ENCODE measurements around the gene CYTH3.
"Not testable (repeated sequence)": the region's sequence is repeated elsewhere in the genome, so short reads cannot be mapped to it uniquely, and the experiment has no call there.

CYTH3 gene

GRCh38 chr7:6229284-6229683, 43.1 kb downstream of the CYTH3 start:
- DNase-seq (ENCODE audit: low read depth in 2 of 2): not testable (repeated sequence)

DNA sequence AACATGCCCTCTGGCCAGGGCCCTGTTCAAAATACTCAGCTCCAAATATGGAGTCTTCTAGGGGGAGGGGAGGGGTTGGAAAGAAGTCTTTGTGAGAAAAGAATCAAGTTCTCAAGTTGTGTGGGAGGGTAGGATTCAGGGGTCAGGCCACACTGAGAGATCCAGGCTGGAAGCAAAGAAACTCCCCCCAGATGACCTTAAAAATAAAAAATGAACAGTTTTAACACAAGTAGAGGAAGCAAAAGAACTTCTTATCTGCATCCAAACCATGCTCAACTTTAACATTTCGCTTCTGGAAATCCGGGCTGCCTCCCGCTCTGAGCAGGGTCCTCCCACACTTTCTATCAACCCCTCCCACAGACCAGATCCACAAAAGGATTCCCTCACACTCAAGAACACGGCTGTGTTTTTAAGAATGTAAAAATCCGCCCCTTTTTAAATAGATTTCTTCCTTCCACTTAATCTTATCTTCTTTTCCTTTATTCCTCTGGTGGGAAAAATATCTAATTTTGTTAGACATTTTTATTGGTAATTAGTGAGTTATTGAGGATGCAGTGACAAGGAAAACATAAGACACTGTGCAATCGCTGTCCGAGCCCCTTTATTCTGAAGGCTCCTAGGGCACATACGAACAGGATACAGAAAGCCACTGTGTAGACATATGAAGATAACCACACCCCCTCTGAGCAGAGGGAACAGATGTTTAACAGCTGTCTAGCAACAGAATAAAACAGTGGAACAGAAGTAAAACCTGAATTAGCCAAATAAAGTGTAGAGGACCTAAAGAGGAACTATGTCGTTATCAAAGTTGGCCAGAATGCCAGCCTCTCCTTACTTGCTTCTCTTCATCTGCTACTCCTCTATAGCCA, 43.8 kb downstream of the CYTH3 start:
- no peak for DNase-seq (ENCODE audit: low read depth in 2 of 2)

GRCh38 chr7:6227294-6227846, 45.1 kb downstream of the CYTH3 start:
- no peak for DNase-seq (ENCODE audit: low read depth in 2 of 2)

- no peak for DNase-seq (ENCODE audit: low read depth in 2 of 2)
Observed at GRCh38 chr7:6226194-6226799, 46.1 kb downstream of the CYTH3 start.

DNA sequence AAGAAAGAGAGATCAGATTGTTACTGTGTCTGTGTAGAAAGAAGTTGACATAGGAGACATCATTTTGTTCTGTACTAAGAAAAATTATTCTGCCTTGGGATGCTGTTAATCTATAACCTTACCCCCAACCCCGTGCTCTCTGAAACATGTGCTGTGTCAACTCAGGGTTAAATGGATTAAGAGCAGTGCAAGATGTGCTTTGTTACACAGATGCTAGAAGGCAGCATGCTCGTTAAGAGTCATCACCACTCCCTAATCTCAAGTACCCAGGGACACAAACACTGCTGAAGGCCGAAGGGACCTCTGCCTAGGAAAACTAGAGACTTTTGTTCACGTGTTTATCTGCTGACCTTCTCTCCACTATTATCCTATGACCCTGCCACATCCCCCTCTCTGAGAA, 49.0 kb downstream of the CYTH3 start:
- DNase-seq (ENCODE audit: low read depth in 2 of 2): not testable (repeated sequence)

- not testable (repeated sequence) for DNase-seq (ENCODE audit: low read depth in 2 of 2)
Observed at GRCh38 chr7:6223010-6223409, 49.4 kb downstream of the CYTH3 start.

- peak in 1 of 2 donors; percentile 19 for DNase-seq (ENCODE audit: low read depth in 2 of 2)
Observed at GRCh38 chr7:6221340-6222319, 50.8 kb downstream of the CYTH3 start.

- DNase-seq (ENCODE audit: low read depth in 2 of 2): no peak
Observed at GRCh38 chr7:6218329-6218728, 54.1 kb downstream of the CYTH3 start.

DNA sequence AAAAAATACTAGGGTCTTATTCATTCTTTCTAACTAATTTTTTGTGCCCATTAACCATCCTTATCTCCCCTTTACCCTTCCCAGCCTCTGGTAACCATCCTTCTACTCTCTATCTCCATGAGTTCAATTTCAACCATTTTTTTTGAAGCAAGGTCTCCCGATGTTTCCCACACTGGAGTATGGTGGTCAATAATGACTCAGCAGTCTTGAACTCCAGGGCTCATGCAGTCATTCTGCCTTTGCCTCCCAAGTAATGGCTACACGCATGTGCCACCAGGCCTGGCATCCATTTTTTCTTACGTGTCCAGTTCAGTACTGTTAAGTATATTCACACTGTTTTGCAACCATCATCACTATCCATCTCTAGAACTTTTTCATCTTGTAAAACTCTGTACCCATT, 60.4 kb downstream of the CYTH3 start:
- DNase-seq (ENCODE audit: low read depth in 2 of 2): no peak

DNA sequence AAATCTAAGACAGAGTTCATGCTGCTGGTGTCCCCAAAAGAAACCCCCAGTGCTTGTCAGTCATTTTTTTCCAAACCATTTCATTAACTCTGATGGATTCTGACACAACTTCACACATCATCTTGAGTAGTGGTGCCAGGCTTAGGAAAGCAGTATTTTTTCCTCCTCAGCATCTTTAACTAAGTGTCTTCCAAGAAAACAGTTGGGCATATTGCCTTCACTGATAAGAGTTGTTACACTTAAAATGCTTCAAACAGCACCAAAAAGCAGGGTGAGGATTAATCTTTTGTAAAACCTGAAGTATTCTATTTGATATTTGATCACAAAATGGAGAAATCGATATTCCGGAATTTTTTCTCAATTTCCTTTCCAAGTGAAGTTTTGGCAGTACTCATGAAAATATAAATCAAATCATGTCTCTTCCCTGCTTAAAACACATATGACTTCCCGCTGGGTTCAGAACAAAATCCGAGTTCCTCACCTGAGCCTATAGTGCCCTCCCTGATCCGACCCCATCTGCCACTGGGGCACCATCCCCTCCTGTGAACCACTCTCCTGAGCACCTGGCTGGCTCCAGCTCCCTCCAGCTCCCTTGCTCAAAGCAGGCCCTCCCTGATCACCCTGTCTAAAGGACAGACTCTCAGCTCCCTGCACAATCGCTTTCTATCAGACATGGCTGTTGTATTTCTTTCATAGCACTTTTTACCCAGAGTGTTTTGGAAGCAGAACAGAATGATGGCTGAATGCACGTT, 61.6 kb downstream of the CYTH3 start:
- no peak for DNase-seq (ENCODE audit: low read depth in 2 of 2)

- DNase-seq (ENCODE audit: low read depth in 2 of 2): no peak
Observed at GRCh38 chr7:6209340-6209739, 63.1 kb downstream of the CYTH3 start.

DNA sequence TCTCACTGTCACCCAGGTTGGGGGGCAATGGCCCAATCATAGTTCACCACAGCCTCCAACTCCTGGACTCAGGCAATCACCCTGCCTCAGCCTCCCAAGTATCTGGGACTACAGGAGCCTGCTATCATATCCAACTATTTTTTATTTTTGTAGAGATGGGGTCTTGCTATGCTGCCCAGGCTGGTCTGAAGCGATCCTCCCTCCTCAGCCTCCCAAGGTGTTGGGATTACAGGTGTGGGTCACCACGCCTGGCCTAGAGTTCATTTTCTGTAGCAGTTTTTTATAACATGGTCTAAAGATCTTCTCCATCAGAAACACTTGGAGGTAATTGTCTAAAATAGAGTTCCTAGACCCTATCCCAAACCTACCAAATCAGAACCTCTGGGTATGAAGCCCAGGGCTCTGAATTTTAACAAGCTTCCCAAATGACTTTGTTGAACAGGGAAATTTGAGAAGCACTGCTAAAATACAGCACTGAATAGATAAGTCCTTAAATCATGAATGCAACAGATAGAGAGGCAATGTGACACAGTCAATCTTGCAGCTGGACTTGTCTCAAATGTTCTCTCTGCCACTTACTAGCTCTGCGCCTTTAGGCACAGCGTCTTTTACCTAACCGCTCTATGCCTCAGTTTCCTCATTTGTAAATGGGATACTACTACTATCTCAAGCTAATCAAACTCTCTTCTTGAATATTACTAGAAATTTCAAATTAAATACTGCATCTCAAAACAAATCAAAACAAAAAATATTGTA, 63.7 kb downstream of the CYTH3 start:
- DNase-seq (ENCODE audit: low read depth in 2 of 2): no peak

GRCh38 chr7:6205971-6206660, 66.3 kb downstream of the CYTH3 start:
- no peak for DNase-seq (ENCODE audit: low read depth in 2 of 2)

DNA sequence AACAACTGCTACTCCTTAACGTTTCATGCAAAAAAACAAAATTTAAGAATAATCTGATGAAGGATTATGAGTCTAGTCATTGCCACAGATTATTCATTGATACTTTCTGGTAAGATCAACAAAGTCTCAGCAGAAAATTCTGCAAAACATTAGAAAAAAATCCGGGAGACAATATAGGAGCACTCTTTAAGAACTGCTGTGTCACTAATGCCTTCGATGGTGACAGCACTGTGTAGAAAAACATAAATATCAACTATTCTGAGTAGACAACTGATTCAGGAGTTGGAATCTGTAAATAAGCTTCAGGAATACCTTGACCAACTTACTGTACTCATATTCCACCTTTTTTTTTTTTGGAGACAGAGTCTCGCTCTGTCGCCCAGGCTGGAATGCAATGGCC, 69.0 kb downstream of the CYTH3 start:
- DNase-seq (ENCODE audit: low read depth in 2 of 2): no peak

DNA sequence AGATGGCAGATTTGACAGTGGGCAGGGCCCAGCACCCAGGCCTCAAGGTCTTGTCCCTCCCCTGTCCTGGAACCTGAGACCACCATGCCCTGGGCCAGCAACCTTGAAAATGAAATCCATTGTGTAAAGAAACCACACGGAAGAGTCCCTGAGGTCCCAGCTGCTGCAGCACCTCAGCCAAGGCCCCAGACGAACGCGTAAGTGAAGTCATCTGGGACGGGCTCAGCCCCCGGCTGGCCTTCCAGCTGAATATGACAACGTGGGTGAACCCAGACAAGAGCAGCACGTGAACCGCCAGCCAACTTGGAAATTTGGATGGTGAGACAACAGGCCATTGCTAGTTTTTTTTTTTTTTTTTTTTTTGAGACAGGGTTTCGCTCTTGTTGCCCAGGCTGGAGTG, 70.3 kb downstream of the CYTH3 start:
- DNase-seq (ENCODE audit: low read depth in 2 of 2): no peak

DNA sequence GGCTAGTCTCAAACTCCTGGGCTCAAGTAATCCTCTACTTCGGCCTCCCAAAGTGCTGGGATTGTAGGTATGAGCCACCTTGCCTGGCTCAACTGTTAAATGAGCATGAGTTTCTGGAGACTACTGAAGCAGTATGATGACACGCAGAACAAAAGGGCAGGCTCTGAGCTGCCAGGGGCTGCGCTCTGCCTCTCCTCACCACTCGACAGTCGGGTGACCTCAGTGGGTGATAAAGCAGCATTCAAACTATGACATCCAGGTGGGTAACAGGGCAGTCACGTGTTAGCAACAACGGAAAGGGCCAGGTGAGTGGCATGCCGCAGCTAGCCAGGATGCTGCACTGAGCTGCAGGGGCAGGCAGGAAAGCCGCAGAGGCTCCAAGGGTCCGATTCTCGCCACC, 71.5 kb downstream of the CYTH3 start:
- DNase-seq (ENCODE audit: low read depth in 2 of 2): no peak

DNA sequence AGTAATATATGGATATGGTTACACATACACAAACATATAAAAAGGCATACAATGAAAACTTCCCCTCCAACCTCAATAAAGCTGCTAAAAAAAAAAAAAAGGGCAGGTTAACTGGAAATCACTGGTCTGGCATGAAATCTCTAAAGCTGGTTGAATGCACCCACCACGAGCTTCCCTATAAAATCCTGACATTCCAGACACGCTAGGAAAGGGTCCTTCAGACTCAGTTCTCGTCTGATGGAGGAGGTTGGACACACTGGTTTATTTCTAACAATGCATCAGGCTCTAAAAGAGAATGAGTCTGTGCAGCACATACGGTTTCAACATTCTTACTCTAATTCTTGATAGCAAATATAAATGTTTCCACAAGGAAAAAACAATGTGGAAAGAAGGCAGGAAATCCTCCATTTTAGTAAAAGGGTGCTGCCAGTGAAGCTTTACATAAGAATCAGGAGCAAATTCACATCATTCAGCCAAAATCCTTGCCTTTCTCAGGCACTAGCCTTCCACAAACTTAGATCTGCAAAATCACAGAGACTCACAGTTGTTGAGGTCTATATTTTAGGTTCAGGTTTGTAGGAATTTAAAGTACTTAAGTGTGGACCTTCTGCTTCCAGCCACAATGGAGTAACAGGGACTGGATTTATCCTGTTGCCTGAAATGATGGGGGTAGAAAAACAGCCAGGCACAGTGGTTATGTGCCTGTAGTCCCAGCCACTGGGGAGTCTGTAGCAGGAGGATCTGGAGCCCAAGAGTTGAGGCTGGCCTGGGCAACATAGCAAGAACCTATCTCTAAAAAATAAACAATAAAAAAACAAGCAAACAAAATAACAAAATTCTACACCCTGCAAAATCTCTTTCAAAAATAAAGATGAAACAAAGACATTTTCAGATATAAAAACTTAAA, 73.5 kb downstream of the CYTH3 start:
- no peak for DNase-seq (ENCODE audit: low read depth in 2 of 2)

GRCh38 chr7:6197801-6198551, 74.4 kb downstream of the CYTH3 start:
- DNase-seq (ENCODE audit: low read depth in 2 of 2): no peak
